Neuronal stem cell (in vitro differentiated cells): Measurements from ENCODE around the gene FGF11.

Experiments used
- DNase-seq: peaks from one replicate; pipeline ENCODE4 v3.0.0-alpha.2; 2013; ENCODE audit warnings: low spot score
- H2AFZ ChIP-seq: one replicate; pipeline ENCODE4 v1.6.1; 2013; ENCODE audit warnings: mild to moderate bottlenecking, low read length, inconsistent platforms
- H2AK5ac ChIP-seq: 2 replicates; pipeline ENCODE4 v1.6.1; 2013; ENCODE audit warnings: low read depth, mild to moderate bottlenecking, inconsistent platforms, low read length, moderate library complexity, mixed read lengths
- H2BK120ac ChIP-seq: 2 replicates; pipeline ENCODE4 v1.6.1; 2013; ENCODE audit warnings: low read depth, mild to moderate bottlenecking, inconsistent platforms, low read length, moderate library complexity, mixed read lengths
- H2BK12ac ChIP-seq: one replicate; pipeline ENCODE4 v1.6.1; 2013; ENCODE audit warnings: low read length, inconsistent platforms
- H2BK15ac ChIP-seq: 2 replicates; pipeline ENCODE4 v1.6.1; 2013; ENCODE audit warnings: mild to moderate bottlenecking, low read length, inconsistent platforms, mixed read lengths
- H2BK5ac ChIP-seq: one replicate; pipeline ENCODE4 v1.6.1; 2013; ENCODE audit warnings: inconsistent platforms, mild to moderate bottlenecking, low read length, moderate library complexity
- H3K14ac ChIP-seq: one replicate; pipeline ENCODE4 v1.6.1; 2013; ENCODE audit warnings: low read length, inconsistent platforms
- H3K18ac ChIP-seq: 2 replicates; pipeline ENCODE4 v1.6.1; 2013; ENCODE audit warnings: low read length, inconsistent platforms
- H3K23ac ChIP-seq: 2 replicates; pipeline ENCODE4 v1.6.1; 2013; ENCODE audit warnings: low read depth, mild to moderate bottlenecking, mixed read lengths, low read length, inconsistent platforms; ENCODE audit not compliant: poor library complexity
- H3K27ac ChIP-seq: replicated peaks from 3 replicates; pipeline ENCODE4 v1.5.1; 2013; ENCODE audit warnings: low read length, inconsistent platforms
- H3K27me3 ChIP-seq, 3 experiments: 2 replicates each; pipeline ENCODE4 v1.6.1; 2013; ENCODE audit warnings: low read length in 3 of 3, mild to moderate bottlenecking in 2 of 3, inconsistent platforms in 1 of 3, low read depth in 1 of 3, mixed read lengths in 1 of 3, moderate library complexity in 1 of 3; ENCODE audit not compliant: control insufficient read depth in 3 of 3, insufficient read depth in 3 of 3
- H3K36me3 ChIP-seq, 2 donors: replicated peaks in 1 of 2; 2 replicates each; pipeline ENCODE4 v1.6.1; 2013; ENCODE audit warnings: low read length in 2 of 2; ENCODE audit not compliant: control insufficient read depth in 2 of 2, insufficient read depth in 2 of 2
- H3K4ac ChIP-seq: 2 replicates; pipeline ENCODE4 v1.6.1; 2013; ENCODE audit warnings: inconsistent platforms, mild to moderate bottlenecking, low read length, moderate library complexity
- H3K4me1 ChIP-seq, 2 donors: 1 replicate in 1 of 2; 2 replicates in 1 of 2; pipeline ENCODE4 v1.6.1; 2013; ENCODE audit warnings: low read length in 2 of 2, low read depth in 1 of 2; ENCODE audit not compliant: control insufficient read depth in 2 of 2, insufficient read depth in 1 of 2
- H3K4me2 ChIP-seq: one replicate; pipeline ENCODE4 v1.6.1; 2013; ENCODE audit warnings: mild to moderate bottlenecking, low read length, inconsistent platforms; ENCODE audit not compliant: insufficient read depth, poor library complexity, severe bottlenecking
- H3K4me3 ChIP-seq, 2 donors: 2 replicates each; pipeline ENCODE4 v1.5.1; 2013; ENCODE audit warnings: low read length in 2 of 2, mild to moderate bottlenecking in 2 of 2, inconsistent platforms in 1 of 2, moderate library complexity in 1 of 2
- H3K79me1 ChIP-seq: one replicate; pipeline ENCODE4 v1.6.1; 2013; ENCODE audit warnings: low read depth, mild to moderate bottlenecking, inconsistent platforms, low read length, moderate library complexity
- H3K9ac ChIP-seq: one replicate; pipeline ENCODE4 v1.6.1; 2013; ENCODE audit warnings: mild to moderate bottlenecking, low read depth, low read length, inconsistent platforms; ENCODE audit not compliant: poor library complexity
- H3K9me3 ChIP-seq, 2 donors: replicated peaks in 1 of 2; 2 replicates each; pipeline versions ENCODE3 to v1.6.1; 2013; ENCODE audit warnings: low read length in 2 of 2, mild to moderate bottlenecking in 2 of 2, inconsistent platforms in 1 of 2, low read depth in 1 of 2, mixed read lengths in 1 of 2, moderate library complexity in 1 of 2; ENCODE audit not compliant: control insufficient read depth in 2 of 2, insufficient read depth in 1 of 2
- H4K8ac ChIP-seq: one replicate; pipeline ENCODE4 v1.6.1; 2013; ENCODE audit warnings: low read depth, mild to moderate bottlenecking, inconsistent platforms, low read length, moderate library complexity
- H4K91ac ChIP-seq: one replicate; pipeline ENCODE4 v1.6.1; 2013; ENCODE audit warnings: low read length, low read depth, mild to moderate bottlenecking, inconsistent platforms; ENCODE audit not compliant: poor library complexity
- WGBS, 2 donors: extraction: QIAGEN DNeasy Blood & Tissue Kit; methylation state at CpG; one replicate each; pipeline ENCODE4 v1.1.7; 2013; ENCODE audit warnings: missing lambda C conversion rate in 2 of 2, mixed read lengths in 1 of 2; ENCODE audit not compliant: insufficient read length in 2 of 2, insufficient replicate concordance in 1 of 2; ENCODE audit errors: extremely low coverage in 2 of 2; 5-methylcytosine and 5-hydroxymethylcytosine counted together

Gene FGF11

GRCh38 chr17:7396147-7396546, 43.2 kb upstream of the FGF11 start:
- no peak overlapping the region for H3K4me2 ChIP-seq
- H2AK5ac ChIP-seq = no peak overlapping the region
- no peaks in the 10 kb centered on the region for H3K27me3 ChIP-seq
- no peak overlapping the region for H2BK120ac ChIP-seq
- H3K9me3 ChIP-seq = peaks cover 0 to 1% of the 10 kb centered on the region in 2 donors
- H2BK5ac ChIP-seq = no peak overlapping the region
- H4K91ac ChIP-seq = no peak overlapping the region
- peaks cover 3 to 7% of the 10 kb centered on the region in 2 donors for H3K4me1 ChIP-seq
- no peak overlapping the region for H3K4ac ChIP-seq
- H3K4me3 ChIP-seq = no peak overlapping the region
- H4K8ac ChIP-seq = no peak overlapping the region
- H3K23ac ChIP-seq = no peak overlapping the region
- no peak overlapping the region for H2BK12ac ChIP-seq
- whole genome bisulfite sequencing, 2 donors = no CpG with 5 or more reads among the region's 4 CpGs
- no peak overlapping the region for H2BK15ac ChIP-seq
- no peaks in the 10 kb centered on the region for H3K79me1 ChIP-seq
- no peak overlapping the region for H3K27ac ChIP-seq
- no peak overlapping the region for H3K18ac ChIP-seq
- H3K14ac ChIP-seq = no peak overlapping the region
- DNase-seq = no peak
- no peak overlapping the region for H2AFZ ChIP-seq
- H3K36me3 ChIP-seq = peaks cover 3 to 15% of the 10 kb centered on the region in 2 donors
- H3K9ac ChIP-seq = no peak overlapping the region

- no CpG with 5 or more reads among the region's 2 CpGs for WGBS, 2 donors
- Histone ChIP-seq H4K91ac (no peak overlapping the region), H3K27ac (no peak overlapping the region), H3K14ac (no peak overlapping the region), H4K8ac (peak overlapping the region; percentile 43), H2BK120ac (no peak overlapping the region), H3K9me3 (peaks cover 0 to 1% of the 10 kb centered on the region in 2 donors), H3K4ac (no peak overlapping the region), H2BK12ac (no peak overlapping the region), H3K23ac (no peak overlapping the region), H3K4me1 (peaks cover 10% of the 10 kb centered on the region in 2 donors), H3K4me3 (no peak overlapping the region), H2BK5ac (no peak overlapping the region), H3K27me3 (no peaks in the 10 kb centered on the region), H3K9ac (no peak overlapping the region), H3K79me1 (peaks cover 2% of the 10 kb centered on the region), H2AFZ (no peak overlapping the region), H3K36me3 (peaks cover 0 to 5% of the 10 kb centered on the region in 2 donors), H2BK15ac (no peak overlapping the region), H3K18ac (no peak overlapping the region), H3K4me2 (no peak overlapping the region), H2AK5ac (no peak overlapping the region)
- DNase-seq = no peak
Measured at GRCh38 chr17:7398612-7399011, 40.7 kb upstream of the FGF11 start.

- peak; percentile 67 for DNase-seq
Measured at GRCh38 chr17:7403043-7403726, 36.1 kb upstream of the FGF11 start.

GRCh38 chr17:7403727-7403976, 35.7 kb upstream of the FGF11 start:
- no peak overlapping the region for H2AK5ac ChIP-seq
- H4K91ac ChIP-seq = no peak overlapping the region
- peak overlapping the region; percentile 92 for H3K9ac ChIP-seq
- peak overlapping the region; percentile 74 to 88 for H3K4me3 ChIP-seq
- no peak for DNase-seq
- no peak overlapping the region for H2BK120ac ChIP-seq
- H3K27ac ChIP-seq = peak overlapping the region; percentile 97
- H2BK5ac ChIP-seq = peak overlapping the region; percentile 98
- H3K4me1 ChIP-seq = peaks cover 14 to 25% of the 10 kb centered on the region in 2 donors
- H3K14ac ChIP-seq = no peak overlapping the region
- H2BK15ac ChIP-seq = no peak overlapping the region
- H3K18ac ChIP-seq = peak overlapping the region; percentile 98
- peak overlapping the region; percentile 72 for H3K4me2 ChIP-seq
- no CpG with 5 or more reads among the region's 13 CpGs for WGBS, 2 donors
- peaks cover 14% of the 10 kb centered on the region for H3K79me1 ChIP-seq
- no peaks in the 10 kb centered on the region for H3K9me3 ChIP-seq
- peak overlapping the region; percentile 89 for H2AFZ ChIP-seq
- peak overlapping the region; percentile 96 for H3K23ac ChIP-seq
- H4K8ac ChIP-seq = no peak overlapping the region
- no peak overlapping the region for H2BK12ac ChIP-seq
- no peak overlapping the region for H3K4ac ChIP-seq
- H3K27me3 ChIP-seq = no peaks in the 10 kb centered on the region
- peaks cover 5 to 17% of the 10 kb centered on the region in 2 donors for H3K36me3 ChIP-seq

More at GRCh38 chr17:7403043-7403726, 36.1 kb upstream of the FGF11 start:
- peaks cover 10% of the 10 kb centered on the region for H3K79me1 ChIP-seq
- H3K9me3 ChIP-seq = no peaks in the 10 kb centered on the region
- H2BK15ac ChIP-seq = peak overlapping the region; percentile 82
- peak overlapping the region; percentile 89 for H2AFZ ChIP-seq
- H3K27ac ChIP-seq = peak overlapping the region; percentile 97
- H4K8ac ChIP-seq = no peak overlapping the region
- no peak overlapping the region for H3K14ac ChIP-seq
- peak overlapping the region; percentile 98 for H2BK5ac ChIP-seq
- peak overlapping the region; percentile 72 for H3K4me2 ChIP-seq
- peak overlapping the region; percentile 39 for H3K18ac ChIP-seq
- H3K36me3 ChIP-seq = peaks cover 2 to 12% of the 10 kb centered on the region in 2 donors
- H3K27me3 ChIP-seq = no peaks in the 10 kb centered on the region
- peak overlapping the region; percentile 32 for H4K91ac ChIP-seq
- H3K4me3 ChIP-seq = peak overlapping the region; percentile 74 to 88
- no peak overlapping the region for H2AK5ac ChIP-seq
- H3K9ac ChIP-seq = peak overlapping the region; percentile 92
- no peak overlapping the region for H2BK120ac ChIP-seq
- H3K23ac ChIP-seq = no peak overlapping the region
- H3K4me1 ChIP-seq = peaks cover 14 to 25% of the 10 kb centered on the region in 2 donors
- no peak overlapping the region for H2BK12ac ChIP-seq
- no peak overlapping the region for H3K4ac ChIP-seq
- WGBS, 2 donors = no CpG with 5 or more reads among the region's 16 CpGs
